GM12801 (cell line): Measurements from ENCODE around the gene AMOTL1.

Source experiments
- CTCF ChIP-seq: IDR thresholded peaks from one replicate; pipeline ENCODE4 v1.5.1; 2011; ENCODE audit warnings: control low read depth; ENCODE audit not compliant: insufficient read length; ENCODE audit errors: extremely low read depth

Gene AMOTL1

GRCh38 chr11:94767701-94768601, at the start of gene AMOTL1:
TSS of gene AMOTL1 (plus strand) at chr11:94768356. CDS start at chr11:94768512, 156 bp downstream.
- no peak for TF ChIP-seq CTCF

- TF ChIP-seq CTCF: no peak
These were observed 48.3 kb upstream of the AMOTL1 start for GRCh38 chr11:94719876-94720275.

- no peak for TF ChIP-seq CTCF
These were observed 46.4 kb upstream of the AMOTL1 start for GRCh38 chr11:94721565-94722292.

- TF ChIP-seq CTCF: no peak
These were observed 45.4 kb upstream of the AMOTL1 start for GRCh38 chr11:94722735-94723134.

- TF ChIP-seq CTCF: no peak
These were observed 43.1 kb upstream of the AMOTL1 start for GRCh38 chr11:94725097-94725496.

GRCh38 chr11:94727819-94728218, 40.3 kb upstream of the AMOTL1 start:
- no peak for TF ChIP-seq CTCF

- no peak for TF ChIP-seq CTCF
These were observed 39.6 kb upstream of the AMOTL1 start for GRCh38 chr11:94728541-94728940.
